A549 (cell line): Measurements from ENCODE around the gene OR2F2. TPM values are rescaled to one million over a fixed set of nuclear protein-coding genes. Genes with fewer than 3 reads are reported as not detected.

Source experiments
- ATAC-seq, 2 experiments: fragments of 200-7000 bp in 1 of 2; fragments of >200 bp in 1 of 2; cut with Nextera tagmentation in 1 of 2; cut with Tn5 transposase in 1 of 2; 3 replicates each; pipeline versions ENCODE4 v1.8.0 to v1.9.1; 2018 to 2020; ENCODE audit warnings: mild to moderate bottlenecking in 1 of 2, moderate library complexity in 1 of 2
- CTCF ChIA-PET: fragments of 300-600 bp; sonication (Branson Sonifier 250); formaldehyde crosslinking; extraction: SDS; loops from one replicate; lab custom pipeline; 2021; ENCODE audit warnings: antibody characterized with exemption, inconsistent platforms; lab: Yijun Ruan, JAX
- POLR2A ChIA-PET: fragments of 350-600 bp; formaldehyde crosslinking; extraction: SDS; loops from one replicate; lab custom pipeline; 2021; ENCODE audit warnings: antibody characterized with exemption, inconsistent platforms; lab: Yijun Ruan, JAX
- DNase-seq, 2 experiments: peaks; one replicate each; pipeline versions ENCODE4 v3.0.0 to v3.0.0-alpha.2; 2011 to 2016; ENCODE audit warnings: low read depth in 1 of 2, low spot score in 1 of 2
- FAIRE-seq: peaks from 2 replicates; lab custom pipeline; 2011; peaks lifted over from hg19 to GRCh38; lab: Jason Lieb, UNC
- H3K27ac ChIP-seq, 2 experiments: fragments of >200 bp; sonication (Bioruptor Twin); formaldehyde crosslinking; 3 replicates each; pipeline ENCODE4 v1.5.1; 2016 to 2017
- H3K4me1 ChIP-seq: fragments of >200 bp; sonication (Bioruptor Twin); formaldehyde crosslinking; 3 replicates; pipeline ENCODE4 v1.6.1; 2016
- H3K4me2 ChIP-seq: fragments of >200 bp; sonication (Bioruptor Twin); formaldehyde crosslinking; 3 replicates; pipeline ENCODE4 v1.6.1; 2016
- H3K4me3 ChIP-seq: fragments of >200 bp; sonication (Bioruptor Twin); formaldehyde crosslinking; 3 replicates; pipeline ENCODE4 v1.5.1; 2016
- H3K9me3 ChIP-seq: fragments of >200 bp; sonication (Bioruptor Twin); formaldehyde crosslinking; 3 replicates; pipeline ENCODE4 v1.6.1; 2016
- CEBPB ChIP-seq, 2 experiments: fragments of >200 bp in 1 of 2; sonication (Bioruptor Twin) in 1 of 2; formaldehyde crosslinking in 1 of 2; IDR thresholded peaks; 2 replicates each; pipeline ENCODE4 v1.6.1; 2012 to 2016
- CHD4 ChIP-seq: fragments of 200-600 bp; sonication (generic); IDR thresholded peaks from 2 replicates; pipeline ENCODE4 v1.6.1; 2016; ENCODE audit warnings: antibody characterized with exemption, mild to moderate bottlenecking, borderline replicate concordance
- EP300 ChIP-seq, 2 experiments: fragments of >200 bp; sonication (Bioruptor Twin); formaldehyde crosslinking; IDR thresholded peaks; 2 replicates in 1 of 2; 3 replicates in 1 of 2; pipeline ENCODE4 v1.6.1; 2016 to 2017
- ESRRA ChIP-seq: fragments of 150-350 bp; IDR thresholded peaks from 2 replicates; pipeline ENCODE4 v1.6.1; 2014; ENCODE audit warnings: mild to moderate bottlenecking, low read length, borderline replicate concordance
- HDAC2 ChIP-seq: fragments of 200-600 bp; sonication (generic); IDR thresholded peaks from 2 replicates; pipeline ENCODE4 v1.6.1; 2016
- HOXB13 ChIP-seq: fragments of 250-450 bp; sonication (Bioruptor Pico); IDR thresholded peaks from 2 replicates; pipeline ENCODE4 v1.5.0; 2020; ENCODE audit warnings: low read depth, mild to moderate bottlenecking, moderate library complexity
- HOXB5 ChIP-seq: fragments of 250-450 bp; sonication (Bioruptor Pico); IDR thresholded peaks from 2 replicates; pipeline ENCODE4 v1.5.0; 2020; ENCODE audit warnings: mild to moderate bottlenecking, moderate library complexity
- KDM5A ChIP-seq: fragments of 200-600 bp; sonication (generic); IDR thresholded peaks from 2 replicates; pipeline ENCODE4 v1.6.1; 2016; ENCODE audit warnings: antibody characterized with exemption, mild to moderate bottlenecking
- MAZ ChIP-seq: fragments of 150-350 bp; IDR thresholded peaks from 2 replicates; pipeline ENCODE4 v1.6.1; 2014; ENCODE audit warnings: antibody characterized with exemption, low read depth, low read length, borderline replicate concordance
- MYC ChIP-seq: IDR thresholded peaks from 2 replicates; pipeline ENCODE4 v1.6.1; 2012; ENCODE audit warnings: mild to moderate bottlenecking, inconsistent platforms, low read length, improper control_type of control experiment, borderline replicate concordance
- NFE2L2 ChIP-seq: fragments of 150-350 bp; conservative IDR thresholded peaks from 2 replicates; pipeline ENCODE4 v1.6.1; 2014; ENCODE audit warnings: low read length
- NR3C1 ChIP-seq: fragments of >200 bp; sonication (Bioruptor Twin); formaldehyde crosslinking; IDR thresholded peaks from 3 replicates; pipeline ENCODE4 v1.6.1; 2017
- RAD21 ChIP-seq, 2 experiments: fragments of >200 bp in 1 of 2; sonication (Bioruptor Twin) in 1 of 2; formaldehyde crosslinking in 1 of 2; IDR thresholded peaks in 1 of 2; conservative IDR thresholded peaks in 1 of 2; 2 replicates in 1 of 2; 3 replicates in 1 of 2; pipeline ENCODE4 v1.6.1; 2012 to 2018; ENCODE audit warnings: inconsistent platforms in 1 of 2
- SMC3 ChIP-seq: fragments of >200 bp; sonication (Bioruptor Twin); formaldehyde crosslinking; IDR thresholded peaks from 3 replicates; pipeline ENCODE4 v1.6.1; 2018; ENCODE audit warnings: inconsistent platforms
- TP53 ChIP-seq: fragments of 250-450 bp; sonication (Bioruptor Pico); IDR thresholded peaks from 2 replicates; pipeline ENCODE4 v1.5.0; 2021; ENCODE audit warnings: mild to moderate bottlenecking, moderate library complexity
- ZFP36 ChIP-seq: fragments of 450-650 bp; IDR thresholded peaks from 2 replicates; pipeline ENCODE4 v1.6.1; 2014; ENCODE audit warnings: borderline replicate concordance; ENCODE audit not compliant: partially characterized antibody
- ZSCAN20 ChIP-seq: fragments of 250-450 bp; sonication (Bioruptor Pico); IDR thresholded peaks from 2 replicates; pipeline ENCODE4 v1.8.0; 2022; ENCODE audit warnings: mild to moderate bottlenecking, moderate library complexity
- WGBS: methylation state at CpG from one replicate; pipeline ENCODE4 v1.1.6; 2017; ENCODE audit errors: missing lambda C conversion rate; 5-methylcytosine and 5-hydroxymethylcytosine counted together
- polyA plus RNA-seq, 4 experiments: library from polyadenylated mRNA; depleted of rRNA in 3 of 4; stranded (reverse); fragments of >200 nt; fragmentation: RNase III in 1 of 4; extraction: RNeasy Plus Mini Kit Qiagen cat#74134 plus additional on column Dnase treatment in 1 of 4; gene quantifications; 2 replicates in 3 of 4; 3 replicates in 1 of 4; pipeline ENCODE4 v1.2.3, GENCODE V29; 2011 to 2017
- TF ChIP-seq, protein P1 (sequence below): fragments of 250-450 bp; sonication (Bioruptor Pico); IDR thresholded peaks from 2 replicates; pipeline ENCODE4 v1.5.0; 2020; ENCODE audit warnings: low read depth, mild to moderate bottlenecking, moderate library complexity
- TF ChIP-seq, protein P2 (sequence below): IDR thresholded peaks from 2 replicates; pipeline ENCODE4 v1.6.1; 2012
- TF ChIP-seq, protein P3 (sequence below): fragments of 200-600 bp; sonication (generic); IDR thresholded peaks from 2 replicates; pipeline ENCODE4 v1.6.1; 2016; ENCODE audit warnings: antibody characterized with exemption, mild to moderate bottlenecking, moderate library complexity
- TF ChIP-seq, protein P4 (sequence below): IDR thresholded peaks from 2 replicates; pipeline ENCODE4 v1.6.1; 2012; ENCODE audit warnings: low read depth, borderline replicate concordance

OR2F2 gene
- polyA plus RNA-seq, 2 of the 4 experiments (the other 2 are of a cell fraction): not detected

DNA sequence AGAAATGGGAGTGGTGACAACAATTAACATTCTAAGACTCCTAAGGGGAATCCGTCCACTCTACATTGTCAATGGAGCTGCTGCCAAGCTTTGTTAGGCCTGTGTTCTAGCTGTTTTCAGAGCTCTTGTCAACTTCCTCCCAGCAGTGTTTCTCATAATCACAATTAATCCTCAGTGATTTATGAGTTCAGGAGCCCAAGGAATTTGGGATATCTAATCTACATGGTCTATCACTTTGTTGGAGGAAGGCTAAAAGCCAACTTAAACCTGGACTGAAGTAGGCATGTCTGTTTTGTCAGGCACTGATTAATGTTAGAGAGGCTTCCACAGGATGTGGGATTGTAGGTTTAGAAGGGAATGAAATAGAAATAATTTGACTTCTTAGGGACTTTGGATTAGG, 10.2 kb upstream of the OR2F2 start:
- ChIA-PET CTCF (interaction anchor here (1.0 kb wide), 1 partner anchor 13 kb away, joined by 3 read pairs; no protein-coding TSS in a partner anchor), POLR2A (no interaction called here)
- FAIRE-seq (no peak), DNase-seq (no peak), ATAC-seq (no peak)
- no peak for TF ChIP-seq RAD21 (conservative IDR thresholded peaks at IDR 0.05 in 1 of 2, IDR thresholded peaks at IDR 0.05 in 1 of 2)
- TF ChIP-seq HOXB13 (CRISPR knock-in tag): no peak
- TF ChIP-seq TP53 (CRISPR knock-in tag): no peak
- TF ChIP-seq HOXB5: no peak
- TF ChIP-seq ZSCAN20 (CRISPR knock-in tag): no peak
- no peak for TF ChIP-seq CHD4
- TF ChIP-seq, protein P1, sequence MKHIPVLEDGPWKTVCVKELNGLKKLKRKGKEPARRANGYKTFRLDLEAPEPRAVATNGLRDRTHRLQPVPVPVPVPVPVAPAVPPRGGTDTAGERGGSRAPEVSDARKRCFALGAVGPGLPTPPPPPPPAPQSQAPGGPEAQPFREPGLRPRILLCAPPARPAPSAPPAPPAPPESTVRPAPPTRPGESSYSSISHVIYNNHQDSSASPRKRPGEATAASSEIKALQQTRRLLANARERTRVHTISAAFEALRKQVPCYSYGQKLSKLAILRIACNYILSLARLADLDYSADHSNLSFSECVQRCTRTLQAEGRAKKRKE (CRISPR knock-in tag): no peak
- TF ChIP-seq SMC3: no peak
- no peak for TF ChIP-seq ESRRA
- TF ChIP-seq NFE2L2: no peak
- TF ChIP-seq HDAC2: no peak
- no peak for TF ChIP-seq CEBPB (IDR thresholded peaks at IDR 0.05)
- TF ChIP-seq MAZ: no peak
- Histone ChIP-seq H3K4me2 (no peak overlapping the region), H3K9me3 (no peaks in the 10 kb centered on the region), H3K27ac (no peak overlapping the region), H3K4me1 (no peaks in the 10 kb centered on the region), H3K4me3 (no peak overlapping the region)
- 90% methylated on average over 1 of the region's 1 CpG for WGBS

DNA sequence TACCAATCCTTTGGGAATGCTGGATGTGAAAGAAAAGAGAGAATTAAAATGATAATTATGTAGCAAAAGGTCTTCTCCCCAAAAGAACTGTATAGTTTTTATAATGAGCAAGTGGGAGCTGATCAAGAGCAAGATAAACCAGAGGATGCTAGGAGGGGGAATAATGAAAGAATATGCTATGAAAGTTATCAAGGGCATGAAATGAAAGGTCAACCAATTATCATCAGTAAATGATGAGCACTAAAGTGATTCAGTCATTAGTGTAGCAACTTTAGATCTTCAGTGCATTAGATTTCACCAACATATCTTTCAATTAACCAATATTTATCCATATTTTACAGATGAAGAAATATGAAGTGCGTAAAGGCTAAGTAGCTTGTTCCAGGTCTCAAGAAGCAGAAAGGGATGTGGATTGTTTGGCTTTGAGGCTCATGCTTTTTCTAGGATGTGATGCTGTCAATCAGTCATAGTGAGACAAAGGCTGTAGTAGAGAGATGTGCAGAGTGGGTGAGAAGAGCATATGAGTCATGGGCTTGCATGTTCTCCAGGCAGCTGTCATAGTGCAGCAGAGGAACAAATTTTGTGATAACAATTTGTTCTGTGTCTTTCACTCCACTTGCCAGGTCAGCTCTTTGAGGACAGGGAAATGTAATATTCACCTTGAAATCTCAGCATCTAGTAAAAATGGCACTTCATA, 5.7 kb upstream of the OR2F2 start:
- no peak overlapping the region for H3K4me2 ChIP-seq
- H3K4me1 ChIP-seq: no peaks in the 10 kb centered on the region
- no peak overlapping the region for H3K27ac ChIP-seq
- no peak for FAIRE-seq
- WGBS: 92% methylated on average over 1 of the region's 1 CpG
- TF ChIP-seq NFE2L2: no peak
- no peak for TF ChIP-seq KDM5A
- TF ChIP-seq NR3C1: no peak
- TF ChIP-seq EP300 (IDR thresholded peaks at IDR 0.05): no peak
- TF ChIP-seq ESRRA: no peak
- no peak for TF ChIP-seq CHD4
- TF ChIP-seq, protein P2, sequence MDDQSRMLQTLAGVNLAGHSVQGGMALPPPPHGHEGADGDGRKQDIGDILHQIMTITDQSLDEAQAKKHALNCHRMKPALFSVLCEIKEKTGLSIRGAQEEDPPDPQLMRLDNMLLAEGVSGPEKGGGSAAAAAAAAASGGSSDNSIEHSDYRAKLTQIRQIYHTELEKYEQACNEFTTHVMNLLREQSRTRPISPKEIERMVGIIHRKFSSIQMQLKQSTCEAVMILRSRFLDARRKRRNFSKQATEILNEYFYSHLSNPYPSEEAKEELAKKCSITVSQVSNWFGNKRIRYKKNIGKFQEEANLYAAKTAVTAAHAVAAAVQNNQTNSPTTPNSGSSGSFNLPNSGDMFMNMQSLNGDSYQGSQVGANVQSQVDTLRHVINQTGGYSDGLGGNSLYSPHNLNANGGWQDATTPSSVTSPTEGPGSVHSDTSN: no peak
- TF ChIP-seq ZFP36: no peak
- TF ChIP-seq, protein P3, sequence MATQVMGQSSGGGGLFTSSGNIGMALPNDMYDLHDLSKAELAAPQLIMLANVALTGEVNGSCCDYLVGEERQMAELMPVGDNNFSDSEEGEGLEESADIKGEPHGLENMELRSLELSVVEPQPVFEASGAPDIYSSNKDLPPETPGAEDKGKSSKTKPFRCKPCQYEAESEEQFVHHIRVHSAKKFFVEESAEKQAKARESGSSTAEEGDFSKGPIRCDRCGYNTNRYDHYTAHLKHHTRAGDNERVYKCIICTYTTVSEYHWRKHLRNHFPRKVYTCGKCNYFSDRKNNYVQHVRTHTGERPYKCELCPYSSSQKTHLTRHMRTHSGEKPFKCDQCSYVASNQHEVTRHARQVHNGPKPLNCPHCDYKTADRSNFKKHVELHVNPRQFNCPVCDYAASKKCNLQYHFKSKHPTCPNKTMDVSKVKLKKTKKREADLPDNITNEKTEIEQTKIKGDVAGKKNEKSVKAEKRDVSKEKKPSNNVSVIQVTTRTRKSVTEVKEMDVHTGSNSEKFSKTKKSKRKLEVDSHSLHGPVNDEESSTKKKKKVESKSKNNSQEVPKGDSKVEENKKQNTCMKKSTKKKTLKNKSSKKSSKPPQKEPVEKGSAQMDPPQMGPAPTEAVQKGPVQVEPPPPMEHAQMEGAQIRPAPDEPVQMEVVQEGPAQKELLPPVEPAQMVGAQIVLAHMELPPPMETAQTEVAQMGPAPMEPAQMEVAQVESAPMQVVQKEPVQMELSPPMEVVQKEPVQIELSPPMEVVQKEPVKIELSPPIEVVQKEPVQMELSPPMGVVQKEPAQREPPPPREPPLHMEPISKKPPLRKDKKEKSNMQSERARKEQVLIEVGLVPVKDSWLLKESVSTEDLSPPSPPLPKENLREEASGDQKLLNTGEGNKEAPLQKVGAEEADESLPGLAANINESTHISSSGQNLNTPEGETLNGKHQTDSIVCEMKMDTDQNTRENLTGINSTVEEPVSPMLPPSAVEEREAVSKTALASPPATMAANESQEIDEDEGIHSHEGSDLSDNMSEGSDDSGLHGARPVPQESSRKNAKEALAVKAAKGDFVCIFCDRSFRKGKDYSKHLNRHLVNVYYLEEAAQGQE: no peak
- no peak for TF ChIP-seq HDAC2
- TF ChIP-seq, protein P4, sequence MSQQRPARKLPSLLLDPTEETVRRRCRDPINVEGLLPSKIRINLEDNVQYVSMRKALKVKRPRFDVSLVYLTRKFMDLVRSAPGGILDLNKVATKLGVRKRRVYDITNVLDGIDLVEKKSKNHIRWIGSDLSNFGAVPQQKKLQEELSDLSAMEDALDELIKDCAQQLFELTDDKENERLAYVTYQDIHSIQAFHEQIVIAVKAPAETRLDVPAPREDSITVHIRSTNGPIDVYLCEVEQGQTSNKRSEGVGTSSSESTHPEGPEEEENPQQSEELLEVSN: no peak
- no peak for TF ChIP-seq MYC
- TF ChIP-seq, all 56 proteins: peak for 0
- DNase-seq (no peak), ATAC-seq (no peak)
- no peak overlapping the region for H3K4me3 ChIP-seq
- ChIA-PET CTCF (interaction anchor here (0.9 to 1.1 kb wide), 2 partner anchors 27 to 43 kb away, joined by 3 to 4 read pairs; partner anchors contain the start of gene TCAF1), POLR2A (interaction anchor here (1.6 kb wide), 1 partner anchor 28 kb away, joined by 4 read pairs; the partner anchor contains the start of gene TCAF1)
- H3K9me3 ChIP-seq: no peaks in the 10 kb centered on the region
